Measurements from ENCODE around the gene GMPPB. TPM values are rescaled to one million over a fixed set of nuclear protein-coding genes. Genes with fewer than 3 reads are reported as not detected.

The GMPPB gene
- total and polyA plus RNA-seq, 9 of the 15 experiments (the other 6 are each of a cell fraction or from before 2014, with no cell fraction given), result 0.53 to 17.4 (median 8.1) TPM

DNA sequence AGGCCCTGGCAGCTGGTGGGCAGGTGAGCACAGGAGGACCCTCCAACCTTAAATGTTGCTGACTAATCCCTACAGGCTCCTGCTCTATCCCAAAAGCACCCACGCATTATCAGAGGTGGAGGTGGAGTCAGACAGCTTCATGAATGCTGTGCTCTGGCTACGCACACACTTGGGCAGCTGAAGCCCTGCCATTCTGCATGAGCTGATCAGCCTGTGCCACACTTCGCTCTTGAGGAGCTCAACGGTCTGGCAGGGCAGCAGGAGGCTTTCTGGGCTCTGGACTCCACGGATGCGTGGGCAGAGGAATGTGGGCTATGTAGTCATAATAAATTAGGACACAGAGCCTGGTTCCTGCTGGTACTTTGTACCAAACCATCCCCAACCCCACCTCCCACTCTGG, 40.6 kb downstream of the GMPPB start:
- H3K9me3 ChIP-seq (replicated peaks; ENCODE audit: control insufficient read depth, insufficient read depth, low read depth, low read length), result no peaks in the 10 kb centered on the region
- DNase-seq (ENCODE audit: extremely low read depth in 1 of 4, low spot score in 3 of 4) (no peak), FAIRE-seq (no peak), ATAC-seq (no peak)
- ChIA-PET POLR2A (no interaction called here), CTCF (ENCODE audit: low intra/inter-chr PET ratio) (no interaction called here)
- no peaks in the 10 kb centered on the region for H4K20me1 ChIP-seq (replicated peaks; ENCODE audit: control insufficient read depth, insufficient read depth, low read length)
- H3K27me3 ChIP-seq (ENCODE audit: control insufficient read depth in 2 of 2, insufficient read depth in 2 of 2, low read length in 2 of 2), result no peaks in the 10 kb centered on the region
- no peak overlapping the region for H3K4me2 ChIP-seq (ENCODE audit: insufficient read depth, low read length)
- intact Hi-C loops (cut with micrococcal nuclease) (no loop called here), in situ Hi-C loops (cut with MboI) (no loop called here)
- peaks cover 3% of the 10 kb centered on the region for H3K9me1 ChIP-seq (ENCODE audit: control insufficient read depth, insufficient read depth, low read length)
- H3K9ac ChIP-seq (ENCODE audit: insufficient read depth in 1 of 2, low read depth in 2 of 2, low read length in 2 of 2), result no peak overlapping the region; a peak in 1 of 4 replicates
- peaks cover 0 to 16% of the 10 kb centered on the region in 2 experiments; a peak in 3 of 5 replicates for H3K4me1 ChIP-seq (replicated peaks in 1 of 2; ENCODE audit: control insufficient read depth in 2 of 2, insufficient read depth in 2 of 2, low read length in 2 of 2)
- TSS peak; percentile 47 for BruUV-seq (replicated peaks)
- peaks cover 58% of the 10 kb centered on the region; the same call in 2 of the 3 replicates for H3K36me3 ChIP-seq (ENCODE audit: control insufficient read depth, insufficient read depth, low read length)
- 94% methylated on average over 6 of the region's 6 CpGs for WGBS (ENCODE audit: insufficient coverage, low coverage, missing lambda C conversion rate)
- no peaks in the 10 kb centered on the region for H3K79me2 ChIP-seq (ENCODE audit: control insufficient read depth, insufficient read depth, low read length)
- H2AFZ ChIP-seq (ENCODE audit: low read depth, low read length), result no peak overlapping the region
- no peak for TF ChIP-seq SMARCE1 (IDR thresholded peaks at IDR 0.05)
- TF ChIP-seq, protein P1, sequence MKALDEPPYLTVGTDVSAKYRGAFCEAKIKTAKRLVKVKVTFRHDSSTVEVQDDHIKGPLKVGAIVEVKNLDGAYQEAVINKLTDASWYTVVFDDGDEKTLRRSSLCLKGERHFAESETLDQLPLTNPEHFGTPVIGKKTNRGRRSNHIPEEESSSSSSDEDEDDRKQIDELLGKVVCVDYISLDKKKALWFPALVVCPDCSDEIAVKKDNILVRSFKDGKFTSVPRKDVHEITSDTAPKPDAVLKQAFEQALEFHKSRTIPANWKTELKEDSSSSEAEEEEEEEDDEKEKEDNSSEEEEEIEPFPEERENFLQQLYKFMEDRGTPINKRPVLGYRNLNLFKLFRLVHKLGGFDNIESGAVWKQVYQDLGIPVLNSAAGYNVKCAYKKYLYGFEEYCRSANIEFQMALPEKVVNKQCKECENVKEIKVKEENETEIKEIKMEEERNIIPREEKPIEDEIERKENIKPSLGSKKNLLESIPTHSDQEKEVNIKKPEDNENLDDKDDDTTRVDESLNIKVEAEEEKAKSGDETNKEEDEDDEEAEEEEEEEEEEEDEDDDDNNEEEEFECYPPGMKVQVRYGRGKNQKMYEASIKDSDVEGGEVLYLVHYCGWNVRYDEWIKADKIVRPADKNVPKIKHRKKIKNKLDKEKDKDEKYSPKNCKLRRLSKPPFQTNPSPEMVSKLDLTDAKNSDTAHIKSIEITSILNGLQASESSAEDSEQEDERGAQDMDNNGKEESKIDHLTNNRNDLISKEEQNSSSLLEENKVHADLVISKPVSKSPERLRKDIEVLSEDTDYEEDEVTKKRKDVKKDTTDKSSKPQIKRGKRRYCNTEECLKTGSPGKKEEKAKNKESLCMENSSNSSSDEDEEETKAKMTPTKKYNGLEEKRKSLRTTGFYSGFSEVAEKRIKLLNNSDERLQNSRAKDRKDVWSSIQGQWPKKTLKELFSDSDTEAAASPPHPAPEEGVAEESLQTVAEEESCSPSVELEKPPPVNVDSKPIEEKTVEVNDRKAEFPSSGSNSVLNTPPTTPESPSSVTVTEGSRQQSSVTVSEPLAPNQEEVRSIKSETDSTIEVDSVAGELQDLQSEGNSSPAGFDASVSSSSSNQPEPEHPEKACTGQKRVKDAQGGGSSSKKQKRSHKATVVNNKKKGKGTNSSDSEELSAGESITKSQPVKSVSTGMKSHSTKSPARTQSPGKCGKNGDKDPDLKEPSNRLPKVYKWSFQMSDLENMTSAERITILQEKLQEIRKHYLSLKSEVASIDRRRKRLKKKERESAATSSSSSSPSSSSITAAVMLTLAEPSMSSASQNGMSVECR (CRISPR knock-in tag; IDR thresholded peaks at IDR 0.05), result no peak
- TF ChIP-seq, protein P2, sequence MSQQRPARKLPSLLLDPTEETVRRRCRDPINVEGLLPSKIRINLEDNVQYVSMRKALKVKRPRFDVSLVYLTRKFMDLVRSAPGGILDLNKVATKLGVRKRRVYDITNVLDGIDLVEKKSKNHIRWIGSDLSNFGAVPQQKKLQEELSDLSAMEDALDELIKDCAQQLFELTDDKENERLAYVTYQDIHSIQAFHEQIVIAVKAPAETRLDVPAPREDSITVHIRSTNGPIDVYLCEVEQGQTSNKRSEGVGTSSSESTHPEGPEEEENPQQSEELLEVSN (IDR thresholded peaks at IDR 0.05; ENCODE audit: borderline replicate concordance in 1 of 2, extremely low read depth in 1 of 2, insufficient read depth in 1 of 2, insufficient read length in 1 of 2, low read depth in 1 of 2, low read length in 1 of 2, poor library complexity in 1 of 2, severe bottlenecking in 1 of 2), result no peak
- TF ChIP-seq, protein P3, sequence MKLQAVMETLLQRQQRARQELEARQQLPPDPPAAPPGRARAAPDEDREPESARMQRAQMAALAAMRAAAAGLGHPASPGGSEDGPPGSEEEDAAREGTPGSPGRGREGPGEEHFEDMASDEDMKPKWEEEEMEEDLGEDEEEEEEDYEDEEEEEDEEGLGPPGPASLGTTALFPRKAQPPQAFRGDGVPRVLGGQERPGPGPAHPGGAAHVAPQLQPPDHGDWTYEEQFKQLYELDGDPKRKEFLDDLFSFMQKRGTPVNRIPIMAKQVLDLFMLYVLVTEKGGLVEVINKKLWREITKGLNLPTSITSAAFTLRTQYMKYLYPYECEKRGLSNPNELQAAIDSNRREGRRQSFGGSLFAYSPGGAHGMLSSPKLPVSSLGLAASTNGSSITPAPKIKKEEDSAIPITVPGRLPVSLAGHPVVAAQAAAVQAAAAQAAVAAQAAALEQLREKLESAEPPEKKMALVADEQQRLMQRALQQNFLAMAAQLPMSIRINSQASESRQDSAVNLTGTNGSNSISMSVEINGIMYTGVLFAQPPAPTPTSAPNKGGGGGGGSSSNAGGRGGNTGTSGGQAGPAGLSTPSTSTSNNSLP (IDR thresholded peaks at IDR 0.05; ENCODE audit: borderline replicate concordance, low read depth, low read length), result no peak
- no peak for TF ChIP-seq C11orf30 (IDR thresholded peaks at IDR 0.05; ENCODE audit: low read depth)
- no peak for TF ChIP-seq RBM34 (IDR thresholded peaks at IDR 0.05; ENCODE audit: borderline replicate concordance, insufficient read depth, low read length)
- no peak for TF ChIP-seq ZNF253 (CRISPR knock-in tag; conservative IDR thresholded peaks at IDR 0.05)
- TF ChIP-seq NR3C1 (CRISPR knock-in tag; IDR thresholded peaks at IDR 0.05), result no peak
- no peak for TF ChIP-seq ZNF311 (CRISPR knock-in tag; IDR thresholded peaks at IDR 0.05)
- TF ChIP-seq ZNF551 (CRISPR knock-in tag; IDR thresholded peaks at IDR 0.05), result no peak
- TF ChIP-seq U2AF2 (optimal IDR thresholded peaks at IDR 0.05; ENCODE audit: low read depth, low read length), result no peak
- TF ChIP-seq DACH1 (IDR thresholded peaks at IDR 0.05; ENCODE audit: partially characterized antibody), result no peak
- no peak overlapping the region for H3K4me3 ChIP-seq
- H3K27ac ChIP-seq (ENCODE audit: extremely low read depth, low read depth, low read length), result no peak overlapping the region

All from K562 (cell line).